SK-N-DZ (cell line): ENCODE results near the gene TFCP2L1.
A peak's percentile ranks its signal among the peaks of the same experiment; 100 is the strongest.
"Not testable (repeated sequence)": the region's sequence is repeated elsewhere in the genome, so short reads cannot be mapped to it uniquely, and the experiment has no call there.

Experiments
- DNase-seq: peaks from one replicate; pipeline ENCODE4 v3.0.0-alpha.2; 2015; ENCODE audit warnings: low spot score

TFCP2L1 gene

GRCh38 chr2:121225681-121226080 is 59.3 kb downstream of the TFCP2L1 start:
- not testable (repeated sequence) for DNase-seq

- DNase-seq, result no peak
Measured at GRCh38 chr2:121220995-121221394, 64.0 kb downstream of the TFCP2L1 start.

GRCh38 chr2:121219866-121220265 is 65.1 kb downstream of the TFCP2L1 start:
- DNase-seq, result no peak

- no peak for DNase-seq
Measured at GRCh38 chr2:121218386-121218938, 66.5 kb downstream of the TFCP2L1 start.

- no peak for DNase-seq
Measured at GRCh38 chr2:121217627-121218026, 67.4 kb downstream of the TFCP2L1 start.

GRCh38 chr2:121214296-121214695 is 70.7 kb downstream of the TFCP2L1 start:
- DNase-seq, result no peak

GRCh38 chr2:121213386-121213785 is 71.6 kb downstream of the TFCP2L1 start:
- no peak for DNase-seq

GRCh38 chr2:121212661-121213325 is 72.2 kb downstream of the TFCP2L1 start:
- DNase-seq, result no peak

- no peak for DNase-seq
Measured at GRCh38 chr2:121211689-121212151, 73.3 kb downstream of the TFCP2L1 start.

- DNase-seq, result peak; percentile 47
Measured at GRCh38 chr2:121211251-121211650, 73.8 kb downstream of the TFCP2L1 start.

GRCh38 chr2:121210691-121211090 is 74.3 kb downstream of the TFCP2L1 start:
- DNase-seq, result peak; percentile 10

GRCh38 chr2:121209014-121209610 is 75.9 kb downstream of the TFCP2L1 start:
- DNase-seq, result no peak

GRCh38 chr2:121207494-121207893 is 77.5 kb downstream of the TFCP2L1 start:
- DNase-seq, result no peak

- DNase-seq, result no peak
Measured at GRCh38 chr2:121205321-121205942, 79.6 kb downstream of the TFCP2L1 start.

- DNase-seq, result no peak
Measured at GRCh38 chr2:121203591-121204249, 81.3 kb downstream of the TFCP2L1 start.

GRCh38 chr2:121202541-121203310 is 82.3 kb downstream of the TFCP2L1 start:
- no peak for DNase-seq

GRCh38 chr2:121201796-121202195 is 83.2 kb downstream of the TFCP2L1 start:
- DNase-seq, result no peak

GRCh38 chr2:121200419-121201315 is 84.3 kb downstream of the TFCP2L1 start:
- no peak for DNase-seq

- no peak for DNase-seq
Measured at GRCh38 chr2:121200011-121200347, 85.0 kb downstream of the TFCP2L1 start.

- DNase-seq, result no peak
Measured at GRCh38 chr2:121199281-121200010, 85.6 kb downstream of the TFCP2L1 start.
